LNCAP (cell line): ENCODE results near the gene KSR1.

Source experiments
- TF ChIP-seq, protein P1 (sequence below): fragments of 450-650 bp; IDR thresholded peaks from 2 replicates; pipeline ENCODE4 v1.5.1; 2017; ENCODE audit warnings: mild to moderate bottlenecking

Gene KSR1

DNA sequence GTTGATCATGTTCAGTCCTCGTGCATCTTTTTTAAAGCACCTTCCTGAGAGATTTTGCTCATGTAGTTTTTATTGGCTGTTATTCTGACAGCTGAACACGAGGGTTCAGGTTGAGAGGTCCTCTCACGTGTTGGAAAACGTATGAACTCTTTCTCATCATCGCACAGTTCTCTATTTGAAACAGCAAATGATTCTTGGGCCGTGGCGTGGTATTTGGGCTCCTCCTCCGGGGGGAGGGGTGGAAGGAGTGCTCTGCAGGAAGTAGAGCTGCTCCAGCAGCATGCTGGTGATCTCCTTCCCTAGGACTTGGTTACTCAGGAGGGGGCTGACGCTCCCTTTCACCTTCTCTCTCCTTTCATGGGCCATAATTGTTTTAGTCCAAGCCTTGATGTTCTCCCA, 70.4 kb downstream of the KSR1 start:
- TF ChIP-seq, protein P1, sequence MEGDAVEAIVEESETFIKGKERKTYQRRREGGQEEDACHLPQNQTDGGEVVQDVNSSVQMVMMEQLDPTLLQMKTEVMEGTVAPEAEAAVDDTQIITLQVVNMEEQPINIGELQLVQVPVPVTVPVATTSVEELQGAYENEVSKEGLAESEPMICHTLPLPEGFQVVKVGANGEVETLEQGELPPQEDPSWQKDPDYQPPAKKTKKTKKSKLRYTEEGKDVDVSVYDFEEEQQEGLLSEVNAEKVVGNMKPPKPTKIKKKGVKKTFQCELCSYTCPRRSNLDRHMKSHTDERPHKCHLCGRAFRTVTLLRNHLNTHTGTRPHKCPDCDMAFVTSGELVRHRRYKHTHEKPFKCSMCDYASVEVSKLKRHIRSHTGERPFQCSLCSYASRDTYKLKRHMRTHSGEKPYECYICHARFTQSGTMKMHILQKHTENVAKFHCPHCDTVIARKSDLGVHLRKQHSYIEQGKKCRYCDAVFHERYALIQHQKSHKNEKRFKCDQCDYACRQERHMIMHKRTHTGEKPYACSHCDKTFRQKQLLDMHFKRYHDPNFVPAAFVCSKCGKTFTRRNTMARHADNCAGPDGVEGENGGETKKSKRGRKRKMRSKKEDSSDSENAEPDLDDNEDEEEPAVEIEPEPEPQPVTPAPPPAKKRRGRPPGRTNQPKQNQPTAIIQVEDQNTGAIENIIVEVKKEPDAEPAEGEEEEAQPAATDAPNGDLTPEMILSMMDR = no peak

DNA sequence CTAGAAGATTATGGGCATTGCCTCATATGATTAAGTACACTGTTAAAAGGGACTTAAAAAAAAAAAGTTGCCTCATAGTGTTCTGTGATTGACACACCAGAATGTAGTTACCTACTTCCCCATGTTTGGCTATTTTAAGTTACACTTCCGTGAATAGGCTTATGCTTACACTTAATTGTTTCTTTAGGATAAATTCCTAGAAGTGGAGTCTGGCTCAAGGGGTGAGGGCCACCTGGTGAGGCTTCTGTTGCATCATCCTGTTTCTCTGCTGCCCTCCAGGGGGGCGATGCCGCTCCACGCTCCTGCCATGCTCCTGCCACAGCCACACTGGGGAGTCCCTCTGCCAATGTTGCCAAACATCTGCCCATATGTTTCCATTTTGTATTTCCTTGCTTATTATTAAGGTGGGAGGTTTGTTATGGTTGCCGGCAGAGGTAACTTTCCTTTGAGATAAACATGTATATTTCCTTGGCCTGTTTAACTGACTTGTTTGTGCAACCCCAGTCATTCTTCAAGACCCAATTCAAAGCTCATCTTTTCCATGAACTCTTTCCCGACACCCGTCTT, 73.1 kb downstream of the KSR1 start:
- TF ChIP-seq, protein P1 = no peak

DNA sequence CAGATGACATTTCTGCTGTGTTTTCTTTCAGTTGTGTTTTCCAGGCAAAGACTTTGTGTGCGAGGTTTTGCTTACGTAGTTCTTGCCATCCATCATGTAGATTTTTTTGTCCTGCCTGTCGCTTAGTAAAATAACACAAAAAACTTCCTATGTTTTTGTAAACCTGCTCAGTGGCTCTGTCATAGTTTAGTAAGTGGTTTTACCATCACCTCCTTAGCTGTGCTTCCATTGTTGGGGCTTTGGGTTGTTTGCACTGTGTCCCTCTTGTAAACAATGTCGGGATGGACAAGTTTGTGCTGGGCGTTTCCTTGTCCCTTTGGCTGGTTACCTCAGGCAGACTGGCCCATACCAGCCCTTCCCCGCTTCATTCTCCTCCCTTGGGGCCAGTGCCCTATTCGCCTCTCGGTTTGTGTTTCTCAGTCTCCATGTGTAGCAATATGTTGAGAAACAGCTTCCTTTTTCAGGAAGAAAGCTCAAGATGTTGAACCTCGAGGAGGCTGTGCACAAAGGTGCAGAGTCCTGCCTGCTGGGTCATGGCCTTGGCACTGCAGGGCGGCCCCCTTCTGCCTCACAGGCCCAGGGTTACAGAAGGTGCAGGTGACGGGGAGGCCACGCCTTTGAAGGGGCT, 74.6 kb downstream of the KSR1 start:
- TF ChIP-seq, protein P1 = no peak

DNA sequence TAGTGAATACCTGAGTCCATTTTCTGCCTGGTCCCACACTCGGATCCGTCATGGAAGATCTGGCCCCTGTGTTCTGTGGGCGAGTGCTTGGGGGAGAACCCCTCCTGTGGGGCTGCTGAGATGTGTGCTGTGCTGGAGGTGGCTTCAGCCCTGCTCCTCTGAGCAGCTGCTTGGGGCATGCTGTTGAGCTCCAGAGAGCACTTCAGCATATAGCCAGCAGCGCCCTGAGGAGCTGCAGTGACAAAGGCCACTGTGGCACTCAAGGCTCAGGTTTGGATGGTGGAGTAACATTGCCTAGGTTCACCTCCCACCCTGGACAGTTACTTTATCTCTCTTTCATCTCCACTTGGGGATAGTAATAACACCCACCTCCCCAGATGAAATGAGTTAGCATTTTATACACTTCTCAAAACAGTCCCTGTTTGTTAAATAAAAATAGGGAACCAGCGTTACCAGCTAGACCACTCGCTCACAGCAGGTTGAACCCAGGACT, 75.3 kb downstream of the KSR1 start:
- TF ChIP-seq, protein P1 = no peak

DNA sequence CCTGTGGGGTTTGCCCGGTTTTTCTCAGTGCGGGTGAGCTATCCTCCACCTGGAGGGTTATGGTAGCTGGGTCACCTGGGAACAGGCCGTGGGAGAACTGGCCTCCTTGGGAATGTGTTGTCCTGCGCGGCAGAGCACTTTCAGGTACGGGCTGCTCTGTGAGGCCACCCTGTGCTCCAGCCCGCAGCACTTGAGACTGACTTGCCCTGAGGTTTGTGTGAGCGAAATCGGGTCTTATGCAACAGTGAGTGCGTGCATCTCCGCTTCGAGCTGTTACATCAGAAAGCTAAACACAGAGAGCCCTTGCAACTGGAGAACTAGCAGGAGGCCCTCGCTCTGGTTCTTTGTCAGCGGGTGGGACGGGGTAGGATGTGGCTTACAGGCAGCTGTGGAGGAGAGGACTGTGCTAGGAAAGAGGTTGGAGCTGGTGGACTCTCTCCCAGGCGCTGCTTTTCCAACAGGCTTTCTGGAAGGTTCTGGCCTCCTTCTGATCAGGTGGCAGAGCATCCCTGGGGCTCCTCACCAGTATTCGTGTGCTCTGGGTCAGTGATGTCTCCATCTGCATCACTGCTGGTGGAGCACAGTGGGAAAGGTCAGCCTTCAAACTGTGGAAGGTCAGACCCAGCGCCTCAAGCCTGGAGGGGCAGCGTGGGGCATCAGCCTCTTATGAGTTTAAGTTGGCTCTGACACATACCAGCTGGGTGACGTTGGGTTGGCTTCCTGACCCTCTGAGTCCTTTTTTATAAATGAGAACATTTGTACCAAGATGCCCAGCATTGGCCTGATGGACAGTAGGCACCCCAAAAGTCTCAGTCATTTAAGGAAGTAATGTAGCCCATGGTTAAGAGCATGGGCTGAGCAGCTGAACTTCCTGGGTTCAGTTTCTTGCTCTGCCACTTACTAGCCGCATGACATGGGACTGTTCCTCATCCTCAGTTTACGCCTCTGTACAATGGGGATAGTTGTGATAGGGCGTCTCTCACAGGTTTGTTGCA, 76.3 kb downstream of the KSR1 start:
- TF ChIP-seq, protein P1 = no peak

DNA sequence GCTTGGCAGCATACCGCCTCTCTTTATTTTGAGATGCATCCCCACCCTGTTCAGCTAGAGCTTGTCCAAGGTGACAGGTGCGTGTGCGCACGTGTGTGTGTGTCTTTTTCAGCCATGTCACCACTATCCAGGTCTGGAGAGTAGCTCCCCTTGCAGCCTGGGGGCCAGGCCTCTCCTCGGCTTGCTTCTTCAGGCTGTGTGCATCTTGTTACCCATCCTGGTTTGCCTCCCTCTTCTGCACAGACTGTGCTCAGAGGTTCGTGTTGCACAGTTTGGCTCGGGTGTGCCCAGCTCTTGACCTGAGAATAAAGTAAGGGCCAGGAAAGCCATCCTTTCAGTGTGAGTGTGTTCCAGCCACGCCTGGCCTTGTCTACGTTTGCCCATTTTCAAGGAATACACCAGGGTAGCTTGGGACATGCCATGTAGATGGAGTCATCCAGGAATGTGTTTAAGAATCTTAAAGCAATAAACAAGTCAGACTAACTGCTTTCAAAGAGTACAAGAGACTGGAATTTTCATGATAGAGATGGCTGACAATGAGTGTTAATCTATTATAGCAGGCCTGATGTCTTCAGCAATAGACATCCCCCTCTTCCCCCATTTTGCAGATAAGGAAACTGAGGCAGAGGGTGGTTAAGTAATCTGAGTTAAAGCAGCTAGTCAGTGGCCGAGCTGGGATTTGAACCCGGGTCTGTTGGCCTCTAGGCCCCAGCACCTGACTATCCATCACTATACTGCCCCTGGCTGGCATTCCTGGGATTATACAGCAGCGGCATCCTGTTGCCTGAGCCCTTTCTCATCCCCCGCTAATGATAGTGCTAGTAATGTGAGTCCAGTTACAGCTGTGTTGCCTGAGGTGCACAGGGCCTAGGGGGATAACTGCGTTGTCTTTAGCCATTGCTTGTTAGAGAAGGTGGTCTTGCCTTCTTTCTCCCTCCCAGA, 77.9 kb downstream of the KSR1 start:
- TF ChIP-seq, protein P1 = no peak
